K562 (cell line): ENCODE data around the gene SUGP1. TPM values are rescaled to one million over a fixed set of nuclear protein-coding genes. Genes with fewer than 3 reads are reported as not detected.

Experiments
- ATAC-seq: fragments of 200-7000 bp; cut with Tn5 transposase; 3 replicates; pipeline ENCODE4 v1.9.1; 2020; ENCODE audit warnings: moderate library complexity
- BruUV-seq: library from RNA; stranded (reverse); fragments of 400-500 nt; replicated peaks from 2 replicates; lab custom pipeline; 2021; lab: Mats Ljungman, UMichigan
- CTCF ChIA-PET: fragments of 300-600 bp; formaldehyde crosslinking; extraction: SDS; loops from one replicate; lab custom pipeline; 2021; ENCODE audit warnings: low intra/inter-chr PET ratio; lab: Yijun Ruan, JAX
- POLR2A ChIA-PET: fragments of 300-600, 350-650 bp; sonication (Branson Sonifier 250); formaldehyde crosslinking; extraction: SDS; loops from one replicate; lab custom pipeline; 2021; ENCODE audit warnings: antibody characterized with exemption, inconsistent platforms; lab: Yijun Ruan, JAX
- DNase-seq, 4 experiments: peaks; one replicate each; pipeline versions ENCODE4 v3.0.0 to v3.0.0-alpha.2; 2011 to 2018; ENCODE audit warnings: low spot score in 3 of 4, mixed read lengths in 3 of 4; ENCODE audit errors: extremely low read depth in 1 of 4
- FAIRE-seq: peaks from 2 replicates; lab custom pipeline; 2011; peaks lifted over from hg19 to GRCh38; lab: Jason Lieb, UNC
- H2AFZ ChIP-seq: 2 replicates; pipeline ENCODE4 v1.6.0; 2011; ENCODE audit warnings: low read depth, low read length, control low read depth, inconsistent platforms
- H3K27ac ChIP-seq: fragments of 200-600 bp; 3 replicates; pipeline ENCODE4 v1.8.0; 2011; ENCODE audit warnings: low read depth, mild to moderate bottlenecking, control low read depth, inconsistent platforms, low read length, moderate library complexity, mixed read lengths; ENCODE audit errors: extremely low read depth
- H3K27me3 ChIP-seq, 2 experiments: fragments of 300-600 bp in 1 of 2; 2 replicates in 1 of 2; 3 replicates in 1 of 2; pipeline versions ENCODE4 v1.6.0 to v1.8.0; 2011; ENCODE audit warnings: inconsistent platforms in 2 of 2, low read length in 2 of 2, mild to moderate bottlenecking in 1 of 2, mixed read lengths in 1 of 2, moderate library complexity in 1 of 2; ENCODE audit not compliant: control insufficient read depth in 2 of 2, insufficient read depth in 2 of 2
- H3K36me3 ChIP-seq: fragments of 300-600 bp; 3 replicates; pipeline ENCODE4 v1.8.0; 2011; ENCODE audit warnings: mild to moderate bottlenecking, low read length, inconsistent platforms; ENCODE audit not compliant: control insufficient read depth, insufficient read depth
- H3K4me1 ChIP-seq, 2 experiments: fragments of 200-600 bp in 1 of 2; replicated peaks in 1 of 2; 2 replicates in 1 of 2; 3 replicates in 1 of 2; pipeline versions ENCODE4 v1.5.1 to v1.8.0; 2011; ENCODE audit warnings: inconsistent platforms in 2 of 2, low read length in 2 of 2, mild to moderate bottlenecking in 1 of 2, mixed read lengths in 1 of 2, moderate library complexity in 1 of 2; ENCODE audit not compliant: control insufficient read depth in 2 of 2, insufficient read depth in 2 of 2
- H3K4me2 ChIP-seq: 2 replicates; pipeline ENCODE4 v1.6.1; 2011; ENCODE audit warnings: low read length, control low read depth, inconsistent platforms, mixed read lengths; ENCODE audit not compliant: insufficient read depth
- H3K4me3 ChIP-seq: fragments of 200-600 bp; sonication (generic), shearing (Covaris generic); 2 replicates; pipeline ENCODE4 v1.5.1; 2016; ENCODE audit warnings: control low read depth, inconsistent platforms
- H3K79me2 ChIP-seq: fragments of 200-600 bp; 3 replicates; pipeline ENCODE4 v1.8.0; 2011; ENCODE audit warnings: low read length, inconsistent platforms; ENCODE audit not compliant: control insufficient read depth, insufficient read depth
- H3K9ac ChIP-seq, 2 experiments: 2 replicates each; pipeline versions ENCODE4 v1.6.0 to v1.6.1; 2011; ENCODE audit warnings: low read depth in 2 of 2, low read length in 2 of 2, control low read depth in 1 of 2, inconsistent platforms in 1 of 2, mild to moderate bottlenecking in 1 of 2, mixed read lengths in 1 of 2; ENCODE audit not compliant: insufficient read depth in 1 of 2
- H3K9me1 ChIP-seq: one replicate; pipeline ENCODE4 v1.6.0; 2011; ENCODE audit warnings: inconsistent platforms, mild to moderate bottlenecking, low read length, moderate library complexity; ENCODE audit not compliant: control insufficient read depth, insufficient read depth
- H3K9me3 ChIP-seq: replicated peaks from 2 replicates; pipeline ENCODE4 v1.5.1; 2011; ENCODE audit warnings: low read depth, low read length, inconsistent platforms; ENCODE audit not compliant: control insufficient read depth, insufficient read depth
- H4K20me1 ChIP-seq: replicated peaks from 2 replicates; pipeline ENCODE4 v1.6.1; 2011; ENCODE audit warnings: low read length, inconsistent platforms, mixed read lengths; ENCODE audit not compliant: control insufficient read depth, insufficient read depth
- CREM ChIP-seq: IDR thresholded peaks from 2 replicates; pipeline ENCODE4 v1.6.1; 2014; ENCODE audit warnings: antibody characterized with exemption, low read depth
- HMGN3 ChIP-seq: IDR thresholded peaks from 2 replicates; pipeline ENCODE4 v1.6.1; 2011; ENCODE audit warnings: borderline replicate concordance, low read depth, mild to moderate bottlenecking, mixed read lengths, low read length; ENCODE audit not compliant: insufficient read length; ENCODE audit errors: extremely low read depth
- POLR2G ChIP-seq: fragments of 200-400 bp; formaldehyde crosslinking; IDR thresholded peaks from 2 replicates; pipeline ENCODE4 v1.6.1; 2017; ENCODE audit warnings: low read depth, mild to moderate bottlenecking, antibody characterized with exemption, low read length, moderate library complexity
- PPARD ChIP-seq: fragments of 250-450 bp; sonication (Bioruptor Pico); IDR thresholded peaks from 2 replicates; pipeline ENCODE4 v1.8.0; 2022; ENCODE audit warnings: inconsistent platforms, mild to moderate bottlenecking, moderate library complexity
- RBFOX2 ChIP-seq: fragments of 200-400 bp; formaldehyde crosslinking; IDR thresholded peaks from 2 replicates; pipeline ENCODE4 v1.6.1; 2017; ENCODE audit warnings: low read depth, mild to moderate bottlenecking, low read length, moderate library complexity
- TRIM24 ChIP-seq, 2 experiments: fragments of 450-650 bp; IDR thresholded peaks; 2 replicates each; pipeline ENCODE4 v1.6.1; 2016
- ZNF583 ChIP-seq: fragments of 250-450 bp; sonication (Bioruptor Pico); IDR thresholded peaks from 2 replicates; pipeline ENCODE4 v1.4.0; 2020
- whole genome bisulfite sequencing: fragments of 100-300 bp; shearing (Covaris generic); methylation state at CpG from one replicate; pipeline ENCODE4 v1.1.6; 2016; ENCODE audit warnings: low coverage, mixed read lengths; ENCODE audit not compliant: insufficient coverage; ENCODE audit errors: missing lambda C conversion rate; 5-methylcytosine and 5-hydroxymethylcytosine counted together
- in situ Hi-C: fragments of 300-500 bp; cut with MboI; formaldehyde crosslinking; loops from 4 replicates; pipeline ENCODE4 v1.15.0; 2018; ENCODE audit warnings: inconsistent platforms, mixed read lengths
- intact Hi-C: fragments of 100-400 bp; cut with micrococcal nuclease; formaldehyde crosslinking; loops from 2 replicates; pipeline ENCODE4 v1.14.2; 2022
- polyA plus RNA-seq, 8 experiments: library from polyadenylated mRNA; depleted of rRNA in 4 of 8; stranded (reverse) in 5 of 8; unstranded in 3 of 8; fragments of >200 nt; fragmentation: Nextera tagmentation in 2 of 8; fragmentation: Illumina TruSeq in 1 of 8; extraction: Ambion mirVana in 2 of 8; extraction: Trizol in 1 of 8; gene quantifications; 2 replicates each; pipeline versions ENCODE4 v1.2.1 to v1.2.3, GENCODE V29; 2011 to 2014; ENCODE audit warnings: inconsistent platforms in 1 of 8, missing spikeins in 1 of 8
- total RNA-seq, 7 experiments: library from RNA; depleted of rRNA in 6 of 7; stranded (reverse); fragments of >200 nt in 6 of 7; fragmentation: Illumina TruSeq in 2 of 7; extraction: Trizol in 2 of 7; gene quantifications; 2 replicates each; pipeline versions ENCODE4 v1.2.1 to v1.2.3, GENCODE V29; 2011 to 2021; ENCODE audit warnings: low replicate concordance in 1 of 7

The SUGP1 gene
- total and polyA plus RNA-seq, 9 of the 15 experiments (the other 6 are each of a cell fraction or from before 2014, with no cell fraction given), result 1.0 to 53.3 (median 32.4) TPM

- H3K9me3 ChIP-seq, result no peaks in the 10 kb centered on the region
- FAIRE-seq (no peak), DNase-seq (no peak), ATAC-seq (no peak)
- BruUV-seq, result no TSS peak
- ChIA-PET CTCF (no interaction called here), POLR2A (no interaction called here)
- H2AFZ ChIP-seq, result no peak overlapping the region
- peak; percentile 45; the same call in 1 of the 2 replicates for TF ChIP-seq POLR2G
- TF ChIP-seq HMGN3, result no peak
- intact Hi-C loops, result no loop called here
- H3K27me3 ChIP-seq, result no peaks in the 10 kb centered on the region
- no peaks in the 10 kb centered on the region for H4K20me1 ChIP-seq
- WGBS, result 90% methylated on average over 16 of the region's 21 CpGs
- H3K27ac ChIP-seq, result no peak overlapping the region
- in situ Hi-C loops, result no loop called here
- no peak overlapping the region; a peak in 1 of 4 replicates for H3K9ac ChIP-seq
- H3K4me2 ChIP-seq, result no peak overlapping the region
- no peaks in the 10 kb centered on the region for H3K9me1 ChIP-seq
- no peak overlapping the region for H3K4me3 ChIP-seq
- H3K4me1 ChIP-seq, result peaks cover 0 to 29% of the 10 kb centered on the region in 2 experiments; a peak in 2 of 5 replicates
- peaks cover 77% of the 10 kb centered on the region; the same call in 2 of the 3 replicates for H3K36me3 ChIP-seq
- H3K79me2 ChIP-seq, result no peaks in the 10 kb centered on the region
Measured at GRCh38 chr19:19345232-19345631, 24.9 kb upstream of the SUGP1 start.

GRCh38 chr19:19343762-19344161, 23.5 kb upstream of the SUGP1 start:
- H3K27ac ChIP-seq, result no peak overlapping the region
- H3K4me2 ChIP-seq, result no peak overlapping the region
- WGBS, result 93% methylated on average over 11 of the region's 14 CpGs
- no TSS peak for BruUV-seq
- ATAC-seq, result no peak
- H3K9me3 ChIP-seq, result no peaks in the 10 kb centered on the region
- in situ Hi-C loops, result loop anchor here (5.0 kb wide), 1 partner anchor 201 kb away; no protein-coding TSS in a partner anchor
- DNase-seq, result no peak
- no peak overlapping the region for H3K4me3 ChIP-seq
- TF ChIP-seq PPARD (CRISPR knock-in tag) (no peak), TRIM24 (IDR thresholded peaks at IDR 0.05) (no peak), ZNF583 (CRISPR knock-in tag) (no peak), RBFOX2 (no peak), CREM (no peak)
- TF ChIP-seq, all 486 proteins: peak for 0
- H3K4me1 ChIP-seq, result peaks cover 0 to 29% of the 10 kb centered on the region in 2 experiments; a peak in 2 of 5 replicates
- no peak overlapping the region for H2AFZ ChIP-seq
- no peaks in the 10 kb centered on the region for H4K20me1 ChIP-seq
- peaks cover 71% of the 10 kb centered on the region; the same call in 2 of the 3 replicates for H3K36me3 ChIP-seq
- no peak overlapping the region for H3K9ac ChIP-seq
- POLR2A ChIA-PET, result interaction anchor here (0.6 to 1.1 kb wide), 2 partner anchors 10 to 72 kb away, joined by 3 read pairs; no protein-coding TSS in a partner anchor
- no peaks in the 10 kb centered on the region for H3K27me3 ChIP-seq
- H3K9me1 ChIP-seq, result no peaks in the 10 kb centered on the region
- intact Hi-C loops, result loop anchor here (5.0 kb wide), 1 partner anchor 156 kb away; no protein-coding TSS in a partner anchor
- no peak for FAIRE-seq
- CTCF ChIA-PET, result interaction anchor here (0.6 to 2.0 kb wide), 4 partner anchors 21 to 346 kb away, joined by 3 to 10 read pairs (median 3); no protein-coding TSS in a partner anchor
- H3K79me2 ChIP-seq, result no peaks in the 10 kb centered on the region
